ENCODE measurements around the gene BMPR1A. TPM values are rescaled to one million over a fixed set of nuclear protein-coding genes. Genes with fewer than 3 reads are reported as not detected.

BMPR1A gene
- total and polyA plus RNA-seq, 2 of the 4 experiments (the other 2 are of a cell fraction) = 15.9 to 93.7 TPM

GRCh38 chr10:86857128-86857721, 100.8 kb downstream of the BMPR1A start (continued):
- no peak for TF ChIP-seq RFX5 (IDR thresholded peaks at IDR 0.05; ENCODE audit: low read depth, low read length)
- TF ChIP-seq FOS (IDR thresholded peaks at IDR 0.05; ENCODE audit: low read depth, low read length) = peak; percentile 69

- no peak overlapping the region for H2BK5ac ChIP-seq (ENCODE audit: low read depth, low read length, poor library complexity, severe bottlenecking)
- no peak overlapping the region for H3K18ac ChIP-seq (ENCODE audit: low read depth, low read length)
- H3K23ac ChIP-seq (ENCODE audit: low read depth, low read length) = no peak overlapping the region
- H3K4me1 ChIP-seq (ENCODE audit: control insufficient read depth, insufficient read depth, low read length) = peaks cover 3% of the 10 kb centered on the region; the same call in 1 of the 2 replicates
- H3K4ac ChIP-seq (ENCODE audit: low read depth, low read length) = peak overlapping the region; percentile 65; the same call in 1 of the 2 replicates
- no CpG with 5 or more reads among the region's 1 CpG for WGBS, 2 experiments (ENCODE audit: extremely low coverage in 2 of 2, insufficient read length in 1 of 2)
- H4K8ac ChIP-seq (ENCODE audit: low read depth in 2 of 2, low read length in 2 of 2) = peak overlapping the region in 1 of 2 experiments; percentile 54; a peak in 1 of 4 replicates
- H2BK15ac ChIP-seq (ENCODE audit: low read depth, low read length) = no peak overlapping the region
- dilution Hi-C loops (cut with HindIII; ENCODE audit: low sequenced_read_pairs, unreplicated experiment) (no loop called here), intact Hi-C loops (cut with micrococcal nuclease) (no loop called here), in situ Hi-C loops (cut with MboI; ENCODE audit: low sequenced_read_pairs) (no loop called here)
- no peak overlapping the region for H2BK20ac ChIP-seq (ENCODE audit: low read depth, low read length)
- H3K9ac ChIP-seq (ENCODE audit: low read depth, low read length) = no peak overlapping the region
- no TSS peak for BruUV-seq (replicated peaks)
- no peak overlapping the region for H3K4me2 ChIP-seq (ENCODE audit: low read depth, low read length)
- peaks cover 8% of the 10 kb centered on the region; the same call in 1 of the 2 replicates for H3K9me1 ChIP-seq (ENCODE audit: insufficient read depth, low read length)
- no peak overlapping the region for H2AFZ ChIP-seq (replicated peaks; ENCODE audit: low read length, poor library complexity)
- H3K14ac ChIP-seq (replicated peaks; ENCODE audit: low read depth, low read length) = no peak overlapping the region; the same call in 1 of the 2 replicates
- H4K5ac ChIP-seq (ENCODE audit: low read depth, low read length) = no peak overlapping the region
- no peaks in the 10 kb centered on the region for H3K27me3 ChIP-seq (ENCODE audit: control insufficient read depth, insufficient read depth, low read length)
- ChIA-PET CTCF (interaction anchor here (0.6 kb wide), 1 partner anchor 171 kb away, joined by 5 read pairs; no protein-coding TSS in a partner anchor), POLR2A (ENCODE audit: unreplicated experiment) (interaction anchor here (0.6 kb wide), 1 partner anchor 63 kb away, joined by 4 read pairs; no protein-coding TSS in a partner anchor)
- ATAC-seq (ENCODE audit: low read depth) (no peak), DNase-seq (no peak)
- TF ChIP-seq CEBPB (IDR thresholded peaks at IDR 0.05; ENCODE audit: low read depth, low read length) (no peak), USF2 (IDR thresholded peaks at IDR 0.05; ENCODE audit: low read depth, low read length) (no peak), POLR2A (IDR thresholded peaks at IDR 0.05; ENCODE audit: low read depth, low read length) (no peak), RFX5 (IDR thresholded peaks at IDR 0.05; ENCODE audit: low read depth, low read length) (no peak), BHLHE40 (IDR thresholded peaks at IDR 0.05; ENCODE audit: low read depth, low read length) (no peak), FOS (IDR thresholded peaks at IDR 0.05; ENCODE audit: low read depth, low read length) (no peak), NFE2L2 (IDR thresholded peaks at IDR 0.05; ENCODE audit: low read depth, low read length) (no peak), MAZ (IDR thresholded peaks at IDR 0.05; ENCODE audit: borderline replicate concordance, low read depth, low read length) (no peak), SMC3 (IDR thresholded peaks at IDR 0.05; ENCODE audit: low read depth, low read length) (no peak), RAD21 (IDR thresholded peaks at IDR 0.05; ENCODE audit: low read length) (no peak), CTCF (conservative IDR thresholded peaks at IDR 0.05; ENCODE audit: low read depth, low read length) (no peak), RCOR1 (IDR thresholded peaks at IDR 0.05; ENCODE audit: insufficient replicate concordance, low read length) (no peak), MXI1 (IDR thresholded peaks at IDR 0.05; ENCODE audit: borderline replicate concordance, low read depth, low read length) (no peak)
- no peaks in the 10 kb centered on the region for H3K36me3 ChIP-seq (ENCODE audit: control insufficient read depth, insufficient read depth, low read length)
- no peak overlapping the region for H2AK5ac ChIP-seq (ENCODE audit: low read depth, low read length)
- H3K9me3 ChIP-seq (ENCODE audit: control insufficient read depth, insufficient read depth, low read length) = no peaks in the 10 kb centered on the region
- H3K27ac ChIP-seq (ENCODE audit: insufficient read depth, low read length) = no peak overlapping the region
- H2BK120ac ChIP-seq (ENCODE audit: low read depth, low read length) = peak overlapping the region; percentile 50; the same call in 1 of the 2 replicates
- peaks cover 3% of the 10 kb centered on the region; the same call in 1 of the 2 replicates for H4K20me1 ChIP-seq (ENCODE audit: insufficient read depth, low read length)
- H3K4me3 ChIP-seq (ENCODE audit: insufficient read depth, low read depth, low read length) = no peak overlapping the region
- H3K79me1 ChIP-seq (ENCODE audit: low read depth in 1 of 2, low read length in 2 of 2) = peaks cover 11 to 24% of the 10 kb centered on the region in 2 experiments
- H3K56ac ChIP-seq (ENCODE audit: extremely low read depth, insufficient read depth, low read length) = no peak overlapping the region; the same call in 1 of the 2 replicates
- H2AK9ac ChIP-seq (replicated peaks; ENCODE audit: low read depth, low read length, poor library complexity) = no peak overlapping the region
- H4K91ac ChIP-seq (ENCODE audit: insufficient read depth, low read depth, low read length) = no peak overlapping the region
These were observed 101.6 kb downstream of the BMPR1A start for GRCh38 chr10:86858011-86858410.
